ENCODE results near the gene CLIC1.

CLIC1 gene

GRCh38 chr6:31768363-31769257 is 32.3 kb upstream of the CLIC1 start:
- no peak for DNase-seq

GRCh38 chr6:31767096-31767645 is 30.8 kb upstream of the CLIC1 start:
- no peak for DNase-seq

DNA sequence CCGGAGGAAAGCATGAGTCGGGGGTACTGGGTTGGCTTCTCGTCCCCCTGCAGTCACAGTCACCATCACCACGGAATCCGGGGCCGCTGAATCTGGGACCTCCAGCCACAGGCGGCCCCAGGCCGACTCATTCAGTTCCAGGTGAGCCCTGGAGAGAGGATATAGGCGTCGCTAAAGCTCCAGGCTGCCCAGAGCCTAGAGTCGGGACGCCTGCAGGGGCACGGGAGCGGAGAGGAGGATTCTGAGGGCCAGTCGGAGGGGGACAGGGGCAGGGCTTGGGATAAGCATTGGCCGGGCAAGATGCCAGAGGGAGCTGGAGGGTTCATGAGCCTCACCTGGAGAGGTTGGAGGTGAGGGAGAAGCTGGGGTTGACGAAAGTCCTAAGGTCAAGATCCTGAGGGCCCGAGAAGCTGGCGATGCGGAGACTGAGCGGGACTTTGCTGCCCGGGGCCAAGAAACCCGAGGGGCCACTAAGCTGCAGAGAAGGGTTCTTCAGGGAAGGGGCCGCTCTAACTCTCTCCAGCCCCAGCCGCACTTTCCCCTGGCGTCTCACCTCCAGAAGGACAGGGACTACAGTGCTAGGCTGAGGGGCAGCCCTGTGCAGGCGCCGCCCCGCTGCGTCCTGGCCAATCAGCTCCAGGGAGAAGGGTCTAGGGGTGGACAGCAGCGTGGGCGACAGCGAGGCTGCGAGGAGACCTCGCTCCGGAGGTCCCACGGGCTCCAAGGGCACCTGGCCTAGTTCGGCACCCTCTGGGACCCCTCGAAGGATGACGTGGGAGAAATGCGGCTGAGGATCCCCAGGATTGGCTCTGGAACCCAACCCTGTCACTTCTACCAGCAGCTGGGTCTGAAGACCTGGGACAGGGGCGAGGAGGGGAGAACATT is 29.8 kb upstream of the CLIC1 start:
- no peak for DNase-seq

GRCh38 chr6:31765559-31765909 is 29.2 kb upstream of the CLIC1 start:
- no peak for DNase-seq

DNA sequence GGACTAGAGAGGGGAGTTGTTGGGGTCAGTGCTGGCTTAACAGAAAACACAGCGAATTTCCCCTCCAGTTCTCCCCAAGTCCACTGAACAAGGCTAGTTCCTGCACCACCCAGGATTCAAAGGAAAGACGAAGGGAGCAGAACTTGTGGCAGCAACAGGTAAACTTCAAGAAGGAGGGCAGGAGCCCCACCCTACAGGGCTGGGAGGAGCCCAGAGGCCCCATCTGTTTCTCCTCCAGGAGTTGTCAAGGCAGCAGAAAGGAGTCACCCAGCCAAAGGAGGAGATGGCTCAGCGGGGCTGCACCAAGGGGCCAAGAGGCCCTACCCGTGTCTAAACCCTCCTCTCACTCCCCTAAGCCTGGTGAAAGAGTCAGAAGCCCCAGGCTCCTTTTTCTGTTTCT is 27.9 kb upstream of the CLIC1 start:
- DNase-seq: no peak

DNA sequence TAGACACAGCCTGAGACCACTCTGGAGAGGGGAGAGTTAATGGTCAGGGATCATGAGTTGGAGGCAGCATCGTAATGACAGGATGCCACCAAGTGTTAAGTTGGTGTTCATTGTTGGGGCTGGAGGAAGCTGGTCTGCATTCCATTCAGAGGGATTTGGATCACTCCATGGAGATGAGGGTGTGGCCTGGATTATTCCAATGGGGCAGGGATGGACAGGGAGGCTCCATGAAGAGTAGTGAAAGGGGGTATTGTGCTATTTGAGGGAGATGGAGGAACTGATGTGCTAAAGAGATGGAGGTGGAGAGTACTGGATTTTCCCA is 27.2 kb upstream of the CLIC1 start:
- no peak for DNase-seq

DNA sequence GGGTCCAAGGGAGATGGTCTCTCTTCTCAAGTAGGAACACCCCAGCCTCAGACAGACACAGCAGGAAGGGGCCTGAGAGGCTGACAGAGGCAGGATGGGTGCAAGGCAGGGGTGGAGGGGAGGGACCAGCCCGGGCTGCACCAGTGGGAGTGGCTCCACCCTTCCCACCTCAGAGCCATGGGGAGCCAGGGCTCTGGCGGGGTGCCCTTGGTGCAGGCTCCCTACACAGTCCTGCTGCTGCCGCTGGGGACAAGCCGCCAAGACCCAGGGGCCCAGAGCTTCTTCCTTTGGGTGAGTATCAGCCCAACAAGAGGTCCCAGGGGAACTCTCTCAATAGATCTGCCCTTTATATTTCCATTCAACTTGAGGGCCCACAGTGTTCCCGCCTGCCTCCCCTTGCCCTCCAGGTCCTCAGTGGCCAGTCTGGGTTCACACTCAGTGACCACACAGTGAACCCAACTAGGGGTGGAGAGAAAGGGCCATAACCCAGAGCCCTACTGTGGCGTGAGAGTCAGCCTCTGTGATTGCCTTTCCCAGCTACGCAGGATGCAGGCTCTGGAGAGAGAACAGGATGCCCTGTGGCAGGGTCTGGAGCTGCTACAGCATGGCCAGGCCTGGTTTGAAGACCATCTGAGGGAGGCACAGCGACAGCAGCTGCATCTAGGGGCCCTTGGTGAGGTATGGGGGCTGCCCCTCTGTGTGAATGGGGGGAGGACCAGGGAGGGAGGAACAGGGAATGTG is 26.7 kb upstream of the CLIC1 start:
- DNase-seq: no peak

DNA sequence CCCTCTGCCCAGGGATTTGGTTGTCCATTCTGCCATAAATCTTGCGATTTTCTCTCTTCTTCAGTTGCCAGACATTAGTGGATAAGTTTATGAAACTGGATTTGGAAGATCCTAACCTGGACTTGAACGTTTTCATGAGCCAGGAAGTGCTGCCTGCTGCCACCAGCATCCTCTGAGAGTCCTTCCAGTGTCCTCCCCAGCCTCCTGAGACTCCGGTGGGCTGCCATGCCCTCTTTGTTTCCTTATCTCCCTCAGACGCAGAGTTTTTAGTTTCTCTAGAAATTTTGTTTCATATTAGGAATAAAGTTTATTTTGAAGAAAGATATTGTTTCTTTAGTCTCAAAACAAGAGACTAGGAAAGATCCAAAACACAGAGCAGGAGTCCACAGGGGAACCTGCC is 26.0 kb upstream of the CLIC1 start, which contains the start of gene SAPCD1:
Gene SAPCD1, plus strand, starts transcription at position 301 of the 400 bp plus-strand sequence. CDS start 399 bp downstream, outside the sequence.
- no peak for DNase-seq

DNA sequence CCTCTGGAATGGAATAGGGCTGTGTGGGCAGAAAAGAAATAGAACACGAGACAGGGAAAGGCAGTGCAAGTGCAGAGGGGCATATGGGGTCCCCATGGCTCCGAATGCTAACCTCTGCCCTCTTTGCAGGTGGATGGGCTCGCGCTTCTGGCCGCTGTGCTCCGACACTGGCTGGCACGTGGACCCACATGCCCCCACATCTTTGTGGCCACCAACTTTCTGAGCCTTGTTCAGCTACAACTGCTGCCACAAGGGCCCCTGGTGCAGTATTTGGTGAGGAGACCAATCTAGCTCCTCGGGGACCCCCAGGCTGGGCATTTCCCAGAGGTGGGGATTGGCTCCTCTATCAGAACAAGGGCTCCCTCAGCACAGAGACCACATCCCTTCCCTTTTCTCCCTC is 25.0 kb upstream of the CLIC1 start:
- DNase-seq: no peak

DNA sequence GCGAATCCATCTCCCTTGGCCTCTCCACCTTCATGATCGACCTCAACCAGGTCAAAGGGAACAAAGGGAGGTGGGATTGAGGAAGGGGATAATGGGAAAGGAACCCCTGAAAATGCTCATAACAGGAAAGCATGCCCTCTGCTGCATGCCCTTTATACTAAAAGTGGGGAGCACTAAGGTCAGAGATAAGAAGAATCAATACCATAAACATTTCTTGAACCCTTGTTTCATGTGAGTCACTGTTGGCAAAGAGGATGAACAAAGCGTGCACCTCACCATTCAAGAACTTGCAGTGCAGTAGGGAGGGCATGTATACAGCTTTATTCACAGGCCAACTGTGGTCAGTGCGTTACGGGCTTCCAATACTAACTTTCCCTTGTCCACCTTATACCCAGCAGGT is 24.5 kb upstream of the CLIC1 start:
- no peak for DNase-seq

- no peak for DNase-seq
Measured at GRCh38 chr6:31758281-31758680, 22.0 kb upstream of the CLIC1 start.

DNA sequence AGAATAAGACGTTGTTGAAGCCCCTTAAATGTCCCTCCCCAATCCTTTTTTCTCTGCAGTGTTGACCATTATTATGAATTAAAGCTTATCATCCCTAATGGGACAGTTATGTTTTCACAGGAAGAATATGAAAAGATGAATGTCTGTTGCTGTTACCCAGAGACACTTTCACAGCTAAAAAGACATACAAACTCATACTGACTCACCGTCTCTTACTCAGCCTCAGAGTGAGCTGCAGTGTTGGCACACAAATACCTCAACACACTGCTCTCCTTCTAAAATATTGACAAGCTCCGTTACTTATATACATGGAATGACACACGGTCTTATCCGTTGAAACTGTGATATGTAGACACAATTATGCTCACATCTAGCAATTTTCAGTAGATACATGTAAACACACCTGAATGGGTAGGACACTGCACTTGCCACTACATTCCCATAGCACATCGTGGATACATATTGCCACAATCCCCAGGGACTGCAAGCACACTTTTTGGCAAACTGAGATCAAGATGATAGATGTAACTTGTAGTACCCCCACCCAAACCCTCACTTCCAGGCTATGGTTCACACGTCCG is 16.5 kb upstream of the CLIC1 start:
- no peak for DNase-seq

- no peak for DNase-seq
Measured at GRCh38 chr6:31750411-31751022, 14.2 kb upstream of the CLIC1 start.

DNA sequence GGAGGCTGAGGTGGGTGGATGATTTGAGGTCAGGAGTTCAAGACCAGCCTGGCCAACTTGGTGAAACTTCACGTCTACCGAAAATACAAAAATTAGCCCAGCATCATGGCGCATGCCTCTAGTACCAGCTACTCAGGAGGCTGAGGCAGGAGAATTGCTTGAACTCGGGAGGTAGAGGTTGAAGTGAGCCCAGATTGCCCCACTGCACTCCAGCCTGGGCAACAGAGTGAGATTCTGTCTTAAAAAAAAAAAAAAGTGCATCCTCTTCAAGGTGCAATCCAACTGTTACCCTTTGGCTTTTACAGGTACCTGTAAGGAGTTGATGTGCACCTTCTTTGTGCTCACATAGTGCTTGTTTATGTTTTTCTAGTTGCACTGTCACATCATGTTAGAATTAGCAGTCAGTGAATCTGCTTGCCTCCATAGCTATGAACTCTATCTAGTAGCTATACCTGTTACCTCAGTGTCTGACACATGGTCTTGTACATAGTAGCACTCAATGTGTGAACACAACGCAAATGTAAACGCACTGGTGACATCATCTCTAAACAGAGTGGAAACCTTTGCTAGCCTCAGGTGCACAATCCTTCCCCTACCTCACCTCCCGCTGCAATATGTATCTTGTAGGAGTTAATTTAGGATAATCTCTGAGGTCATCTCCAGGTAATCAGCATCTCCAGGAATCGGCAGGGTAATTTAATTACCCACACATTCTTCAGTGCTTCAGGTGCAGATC is 13.1 kb upstream of the CLIC1 start:
- DNase-seq: no peak

DNA sequence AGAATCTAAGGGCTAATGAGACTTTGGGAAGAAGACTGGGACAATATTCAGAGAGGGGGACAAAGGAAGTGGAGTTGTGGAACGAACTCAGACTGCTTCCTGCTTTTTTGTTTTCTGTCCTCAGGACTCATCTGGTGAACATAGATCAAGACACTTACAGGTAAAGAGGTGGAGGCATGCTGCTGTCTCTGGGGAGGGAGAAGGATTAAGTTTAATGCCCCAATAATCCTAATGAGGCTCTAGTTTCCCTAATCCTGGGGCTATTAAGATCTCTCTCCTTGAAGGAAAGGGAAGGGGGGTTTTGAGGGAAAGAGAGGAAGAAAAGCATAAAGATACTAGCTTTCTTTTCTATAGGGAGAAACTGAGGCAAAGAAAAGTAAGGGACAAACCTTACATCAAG is 8.1 kb upstream of the CLIC1 start:
- no peak for DNase-seq

GRCh38 chr6:31742894-31743293 is 6.6 kb upstream of the CLIC1 start:
- no peak for DNase-seq

GRCh38 chr6:31741815-31742214 is 5.5 kb upstream of the CLIC1 start:
- no peak for DNase-seq

DNA sequence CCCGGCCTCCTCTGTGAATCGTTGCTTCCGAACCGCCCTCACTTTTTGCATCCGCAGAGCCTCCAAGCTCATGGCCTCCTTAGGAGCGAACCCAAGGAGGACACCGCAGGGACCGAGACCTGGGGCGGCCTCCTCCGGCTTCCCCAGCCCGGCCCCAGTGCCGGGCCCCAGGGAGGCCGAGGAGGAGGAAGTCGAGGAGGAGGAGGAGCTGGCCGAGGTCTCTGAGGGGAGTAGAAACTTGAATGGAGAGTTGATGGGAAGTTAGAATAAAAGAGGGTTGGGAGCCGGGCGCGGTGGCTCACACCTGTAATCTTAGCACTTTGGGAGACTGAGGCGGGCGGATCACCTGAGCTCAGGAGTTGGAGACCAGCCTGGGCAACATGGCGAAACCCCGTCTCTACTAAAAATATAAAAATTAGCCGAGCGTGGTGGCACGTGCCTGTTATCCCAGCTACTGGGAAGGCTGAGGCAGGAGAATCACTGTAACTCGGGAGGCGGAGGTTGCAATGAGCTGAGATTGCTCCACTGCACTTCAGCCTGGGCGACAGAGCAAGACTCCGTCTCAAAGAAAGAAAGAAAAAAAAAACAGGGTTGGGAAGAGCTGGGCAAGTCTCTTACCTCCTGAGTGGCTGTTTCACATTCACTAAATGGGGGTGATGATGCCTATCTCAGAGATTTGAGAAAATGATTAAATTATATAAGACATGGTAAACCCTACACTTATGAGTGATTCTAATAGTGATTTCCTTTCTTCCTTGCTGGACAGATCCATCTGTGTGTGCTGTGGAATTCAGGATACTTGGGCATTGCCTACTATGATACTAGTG is 4.3 kb upstream of the CLIC1 start:
- DNase-seq: no peak

- peak; percentile 99 for DNase-seq
Measured at GRCh38 chr6:31739639-31740396, 3.5 kb upstream of the CLIC1 start, which contains the start of gene MSH5. Gene MSH5, plus strand, starts transcription at chr6:31740005. Its CDS starts 462 bp downstream, at chr6:31740467.

All from SHP77 treated with DMSO at 0.1 percent for 48 hours (cell line).